Measurements from ENCODE around the gene PLSCR4. TPM values are rescaled to one million over a fixed set of nuclear protein-coding genes. Genes with fewer than 3 reads are reported as not detected.

The PLSCR4 gene
- total RNA-seq, 4 donors from 2014 or later = 16.4 to 37.3 (median 23.7) TPM

- peaks cover 13% of the 10 kb centered on the region for H3K4me1 ChIP-seq
- TF ChIP-seq CTCF (IDR thresholded peaks at IDR 0.05) (no peak), POLR2A (IDR thresholded peaks at IDR 0.05) (no peak), POLR2AphosphoS5 (IDR thresholded peaks at IDR 0.05) (no peak), EP300 (IDR thresholded peaks at IDR 0.05) (no peak)
- no peak for DNase-seq (ENCODE audit: low spot score in 2 of 2)
- no peaks in the 10 kb centered on the region for H3K36me3 ChIP-seq
- WGBS = 95% methylated on average over 1 of the region's 1 CpG
- no peaks in the 10 kb centered on the region for H3K27me3 ChIP-seq
- no peak overlapping the region for H3K27ac ChIP-seq
- H3K4me3 ChIP-seq = no peak overlapping the region
- H3K9me3 ChIP-seq = no peaks in the 10 kb centered on the region
Observed at GRCh38 chr3:146170591-146170990, 80.3 kb downstream of the PLSCR4 start.

GRCh38 chr3:146169891-146170290 lies 81.0 kb downstream of the PLSCR4 start:
- no peaks in the 10 kb centered on the region for H3K9me3 ChIP-seq
- no peaks in the 10 kb centered on the region for H3K27me3 ChIP-seq
- WGBS = 95% methylated on average over 1 of the region's 1 CpG
- peaks cover 14% of the 10 kb centered on the region for H3K4me1 ChIP-seq
- H3K27ac ChIP-seq = no peak overlapping the region
- no peaks in the 10 kb centered on the region for H3K36me3 ChIP-seq
- TF ChIP-seq CTCF (IDR thresholded peaks at IDR 0.05) = no peak
- no peak for TF ChIP-seq POLR2A (IDR thresholded peaks at IDR 0.05)
- TF ChIP-seq EP300 (IDR thresholded peaks at IDR 0.05) = no peak
- TF ChIP-seq POLR2AphosphoS5 (IDR thresholded peaks at IDR 0.05) = no peak
- DNase-seq (ENCODE audit: low spot score in 2 of 2) = no peak
- H3K4me3 ChIP-seq = no peak overlapping the region

GRCh38 chr3:146166826-146167225 lies 84.1 kb downstream of the PLSCR4 start:
- WGBS = 34% methylated on average over 3 of the region's 3 CpGs
- H3K27me3 ChIP-seq = no peaks in the 10 kb centered on the region
- DNase-seq (ENCODE audit: low spot score in 2 of 2) = no peak
- no peaks in the 10 kb centered on the region for H3K36me3 ChIP-seq
- TF ChIP-seq POLR2A (IDR thresholded peaks at IDR 0.05) (no peak), POLR2AphosphoS5 (IDR thresholded peaks at IDR 0.05) (no peak), EP300 (IDR thresholded peaks at IDR 0.05) (no peak), CTCF (IDR thresholded peaks at IDR 0.05) (no peak)
- no peak overlapping the region for H3K4me3 ChIP-seq
- H3K27ac ChIP-seq = no peak overlapping the region
- H3K9me3 ChIP-seq = no peaks in the 10 kb centered on the region
- H3K4me1 ChIP-seq = peaks cover 26% of the 10 kb centered on the region

GRCh38 chr3:146166415-146166821 lies 84.5 kb downstream of the PLSCR4 start:
- no peak for TF ChIP-seq EP300 (IDR thresholded peaks at IDR 0.05)
- no peak for TF ChIP-seq POLR2AphosphoS5 (IDR thresholded peaks at IDR 0.05)
- no peak for TF ChIP-seq POLR2A (IDR thresholded peaks at IDR 0.05)
- no peak for TF ChIP-seq CTCF (IDR thresholded peaks at IDR 0.05)
- DNase-seq (ENCODE audit: low spot score in 2 of 2) = no peak
- Histone ChIP-seq H3K9me3 (no peaks in the 10 kb centered on the region), H3K27me3 (no peaks in the 10 kb centered on the region), H3K27ac (no peak overlapping the region), H3K4me1 (peaks cover 28% of the 10 kb centered on the region), H3K36me3 (no peaks in the 10 kb centered on the region), H3K4me3 (no peak overlapping the region)
- 35% methylated on average over 4 of the region's 4 CpGs for WGBS

- Histone ChIP-seq H3K4me3 (no peak overlapping the region), H3K36me3 (no peaks in the 10 kb centered on the region), H3K9me3 (no peaks in the 10 kb centered on the region), H3K4me1 (peaks cover 28% of the 10 kb centered on the region), H3K27ac (no peak overlapping the region), H3K27me3 (no peaks in the 10 kb centered on the region)
- 57% methylated on average over 2 of the region's 2 CpGs for WGBS
- TF ChIP-seq POLR2AphosphoS5 (IDR thresholded peaks at IDR 0.05) (no peak), POLR2A (IDR thresholded peaks at IDR 0.05) (no peak), CTCF (IDR thresholded peaks at IDR 0.05) (no peak), EP300 (IDR thresholded peaks at IDR 0.05) (no peak)
- no peak for DNase-seq (ENCODE audit: low spot score in 2 of 2)
Observed at GRCh38 chr3:146165877-146166276, 85.0 kb downstream of the PLSCR4 start.

Data from suprapubic skin (tissue), 4 donors.